AG09309 (cell line): Measurements from ENCODE around the gene TTC38.

Source experiments
- DNase-seq: peaks from one replicate; pipeline ENCODE4 v3.0.0-alpha.2; 2010; ENCODE audit warnings: low read depth
- H3K4me3 ChIP-seq: 2 replicates; pipeline ENCODE4 v1.5.1; 2011; ENCODE audit warnings: mild to moderate bottlenecking, low read depth, low read length, moderate library complexity; ENCODE audit not compliant: control insufficient read depth
- CTCF ChIP-seq: IDR thresholded peaks from 2 replicates; pipeline ENCODE4 v1.5.1; 2011; ENCODE audit warnings: mild to moderate bottlenecking, low read depth, low read length, inconsistent platforms; ENCODE audit not compliant: insufficient read depth, control insufficient read depth; ENCODE audit errors: missing control alignments

The TTC38 gene

DNA sequence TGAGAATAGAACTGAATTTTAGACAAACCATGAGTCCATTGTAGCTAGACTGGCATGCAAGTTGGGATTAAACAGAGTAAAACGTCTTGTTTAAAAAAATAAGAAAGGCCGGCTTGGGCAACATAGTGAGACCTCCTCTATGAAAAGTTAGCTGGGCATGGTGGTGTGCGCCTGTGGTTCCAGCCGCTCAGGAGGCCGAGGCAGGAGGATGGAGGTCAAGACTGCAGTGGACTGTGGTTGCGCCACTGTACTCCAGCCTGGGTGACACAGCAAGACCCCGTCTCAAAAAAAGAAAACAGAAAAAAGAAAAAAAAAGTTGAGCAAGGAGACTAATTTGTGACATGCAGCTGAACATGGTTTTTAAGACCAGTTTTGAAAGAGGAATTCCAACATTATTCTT is 41.2 kb upstream of the TTC38 start:
- no peak for TF ChIP-seq CTCF
- DNase-seq, result no peak
- H3K4me3 ChIP-seq, result no peak overlapping the region

GRCh38 chr22:46229701-46230100 is 38.1 kb upstream of the TTC38 start:
- no peak overlapping the region for H3K4me3 ChIP-seq
- DNase-seq, result peak; percentile 13
- no peak for TF ChIP-seq CTCF

- no peak for DNase-seq
- no peak for TF ChIP-seq CTCF
- no peak overlapping the region for H3K4me3 ChIP-seq
These were observed 37.4 kb upstream of the TTC38 start for GRCh38 chr22:46230262-46230901.

DNA sequence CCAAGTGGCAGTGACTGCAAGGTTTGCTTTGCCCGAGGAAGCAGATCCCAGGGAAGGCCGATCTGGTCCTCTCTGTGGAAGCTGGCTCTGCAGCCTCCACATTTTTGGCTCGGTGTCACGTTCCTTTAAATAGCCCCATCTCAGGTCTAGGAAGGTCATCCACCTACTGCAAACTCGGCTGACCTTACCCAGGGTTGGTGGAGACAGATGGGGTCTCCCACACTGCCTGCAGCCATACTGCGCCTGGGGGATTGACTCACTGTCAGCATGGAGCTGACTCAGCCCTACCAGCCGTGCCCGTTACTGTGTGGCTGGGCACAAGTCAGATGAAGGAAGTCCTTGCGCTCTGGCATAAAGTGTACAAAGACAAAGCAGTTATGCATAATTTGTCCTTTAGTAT is 34.6 kb upstream of the TTC38 start:
- no peak for TF ChIP-seq CTCF
- DNase-seq, result no peak
- H3K4me3 ChIP-seq, result no peak overlapping the region

GRCh38 chr22:46234969-46235368 is 32.8 kb upstream of the TTC38 start:
- no peak overlapping the region for H3K4me3 ChIP-seq
- no peak for DNase-seq
- no peak for TF ChIP-seq CTCF

- H3K4me3 ChIP-seq, result no peak overlapping the region
- no peak for DNase-seq
- no peak for TF ChIP-seq CTCF
These were observed 30.2 kb upstream of the TTC38 start for GRCh38 chr22:46237453-46238124.
